IPS-18a (cell line): ENCODE results near the gene CUL1.

Source experiments
- H3K27ac ChIP-seq: one replicate; pipeline ENCODE4 v1.5.1; 2013; ENCODE audit warnings: low read length
- H3K27me3 ChIP-seq: one replicate; pipeline ENCODE4 v1.6.1; 2013; ENCODE audit warnings: mild to moderate bottlenecking, low read length; ENCODE audit not compliant: control insufficient read depth, insufficient read depth
- H3K36me3 ChIP-seq: one replicate; pipeline ENCODE4 v1.6.1; 2013; ENCODE audit warnings: low read depth, low read length; ENCODE audit not compliant: control insufficient read depth
- H3K4me1 ChIP-seq: one replicate; pipeline ENCODE4 v1.6.1; 2013; ENCODE audit warnings: low read depth, low read length; ENCODE audit not compliant: control insufficient read depth
- H3K4me3 ChIP-seq: one replicate; pipeline ENCODE4 v1.5.1; 2013; ENCODE audit warnings: low read length
- H3K9ac ChIP-seq: one replicate; pipeline ENCODE4 v1.6.1; 2013; ENCODE audit warnings: mild to moderate bottlenecking, low read length, moderate library complexity
- H3K9me3 ChIP-seq: one replicate; pipeline ENCODE4 v1.6.1; 2013; ENCODE audit warnings: low read depth, low read length; ENCODE audit not compliant: control insufficient read depth

Gene CUL1

DNA sequence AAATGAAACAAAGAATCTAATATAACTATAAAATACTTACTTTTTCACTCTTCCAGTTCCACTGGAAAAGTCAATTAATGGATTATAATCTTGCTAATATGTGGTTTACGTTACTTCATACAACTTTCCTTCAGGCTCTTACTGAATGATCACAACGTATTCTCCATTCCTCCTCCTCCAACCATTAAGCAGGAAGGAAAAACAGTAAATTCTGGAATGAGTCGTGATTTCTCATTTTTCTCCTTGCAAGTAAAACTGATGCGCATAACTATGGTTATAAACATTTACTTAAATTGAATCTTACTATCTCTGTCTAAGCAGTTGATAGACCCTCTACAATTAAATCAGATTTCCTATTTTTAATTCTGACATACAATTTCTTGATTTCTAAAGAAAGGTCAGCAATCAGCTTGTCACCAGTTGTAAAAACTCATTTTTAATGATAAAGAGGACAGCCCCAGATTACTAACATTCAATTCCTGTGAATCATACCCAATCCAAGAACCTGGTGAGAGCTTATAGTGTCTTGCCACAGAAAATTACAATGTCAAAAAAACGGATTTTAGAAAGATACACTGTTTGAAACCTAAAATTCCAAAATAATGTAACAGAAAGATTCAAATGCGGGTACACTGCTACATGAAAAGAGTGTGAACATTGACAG, 121.1 kb downstream of the CUL1 start:
- no peak overlapping the region for H3K4me3 ChIP-seq
- H3K36me3 ChIP-seq = peaks cover 54% of the 10 kb centered on the region
- H3K9ac ChIP-seq = no peak overlapping the region
- no peak overlapping the region for H3K27ac ChIP-seq
- H3K9me3 ChIP-seq = no peaks in the 10 kb centered on the region
- no peaks in the 10 kb centered on the region for H3K4me1 ChIP-seq
- no peaks in the 10 kb centered on the region for H3K27me3 ChIP-seq

DNA sequence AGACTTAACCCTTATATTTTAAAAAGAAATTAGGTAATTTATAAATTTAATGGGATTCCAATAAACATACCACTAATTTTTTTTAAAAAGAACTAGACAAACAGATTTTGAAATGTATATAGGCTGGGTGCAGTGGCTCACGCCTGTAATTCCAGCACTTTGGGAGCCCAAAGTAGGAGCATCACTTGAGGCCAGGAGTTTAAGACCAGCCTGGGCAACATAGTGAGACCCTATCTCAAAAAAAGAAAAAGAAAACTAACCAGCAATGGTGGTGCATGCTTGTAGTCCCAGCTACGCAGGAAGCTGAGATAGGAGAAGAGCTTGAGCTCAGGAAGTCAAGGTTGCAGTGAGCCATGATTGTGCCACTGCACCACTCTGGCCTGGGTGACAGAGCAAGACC, 122.7 kb downstream of the CUL1 start:
- no peak overlapping the region for H3K9ac ChIP-seq
- no peak overlapping the region for H3K4me3 ChIP-seq
- peaks cover 46% of the 10 kb centered on the region for H3K36me3 ChIP-seq
- no peaks in the 10 kb centered on the region for H3K4me1 ChIP-seq
- no peak overlapping the region for H3K27ac ChIP-seq
- no peaks in the 10 kb centered on the region for H3K9me3 ChIP-seq
- H3K27me3 ChIP-seq = no peaks in the 10 kb centered on the region

DNA sequence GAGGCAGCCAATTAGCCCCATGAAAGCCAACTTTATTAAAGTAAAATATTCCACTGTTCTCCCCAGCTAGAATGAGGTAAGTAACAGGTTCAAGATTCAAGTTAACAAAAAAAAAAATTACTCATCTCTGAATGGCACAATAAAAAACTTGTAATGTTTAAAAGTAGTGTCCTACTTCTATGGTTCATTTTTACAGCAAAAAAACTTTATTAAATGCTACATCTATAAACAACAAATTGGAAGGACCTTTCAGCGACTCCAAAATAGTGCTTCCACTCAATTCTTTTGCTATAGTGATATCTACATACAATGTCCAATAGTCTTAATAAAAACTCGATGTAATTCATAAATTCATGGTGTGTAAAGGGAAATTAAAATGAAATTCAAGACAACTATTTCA, 126.2 kb downstream of the CUL1 start:
- no peaks in the 10 kb centered on the region for H3K4me1 ChIP-seq
- H3K9me3 ChIP-seq = no peaks in the 10 kb centered on the region
- no peak overlapping the region for H3K9ac ChIP-seq
- H3K27me3 ChIP-seq = no peaks in the 10 kb centered on the region
- H3K27ac ChIP-seq = no peak overlapping the region
- H3K36me3 ChIP-seq = peaks cover 42% of the 10 kb centered on the region
- H3K4me3 ChIP-seq = no peak overlapping the region

DNA sequence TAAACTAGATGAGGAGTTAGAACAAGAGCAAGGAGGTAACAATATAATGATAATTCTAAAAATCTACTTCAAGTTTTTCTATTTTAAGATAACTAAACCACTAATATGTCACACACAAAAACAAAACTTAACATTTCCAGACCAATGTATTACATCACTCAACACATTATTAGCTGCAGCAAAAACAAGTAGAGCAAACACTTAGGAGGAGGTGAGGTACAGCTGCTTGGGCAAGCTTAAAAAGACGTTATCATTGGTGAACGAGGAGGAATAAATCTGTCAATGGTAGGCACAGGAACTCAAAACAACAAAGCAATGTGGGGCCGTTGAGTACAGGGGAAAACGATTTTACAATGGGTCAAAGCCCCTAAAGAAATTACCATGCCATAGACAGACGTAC, 126.6 kb downstream of the CUL1 start:
- Histone ChIP-seq H3K36me3 (peaks cover 45% of the 10 kb centered on the region), H3K4me1 (no peaks in the 10 kb centered on the region), H3K4me3 (no peak overlapping the region), H3K9me3 (no peaks in the 10 kb centered on the region), H3K9ac (no peak overlapping the region), H3K27me3 (no peaks in the 10 kb centered on the region), H3K27ac (no peak overlapping the region)

- H3K4me3 ChIP-seq = no peak overlapping the region
- no peaks in the 10 kb centered on the region for H3K4me1 ChIP-seq
- no peaks in the 10 kb centered on the region for H3K9me3 ChIP-seq
- H3K27ac ChIP-seq = no peak overlapping the region
- no peak overlapping the region for H3K9ac ChIP-seq
- H3K27me3 ChIP-seq = no peaks in the 10 kb centered on the region
- H3K36me3 ChIP-seq = peaks cover 53% of the 10 kb centered on the region
Measured at GRCh38 chr7:148828965-148829364, 130.3 kb downstream of the CUL1 start.

GRCh38 chr7:148830897-148831692, 132.4 kb downstream of the CUL1 start:
- H3K27me3 ChIP-seq = no peaks in the 10 kb centered on the region
- H3K4me1 ChIP-seq = no peaks in the 10 kb centered on the region
- H3K9ac ChIP-seq = no peak overlapping the region
- H3K9me3 ChIP-seq = no peaks in the 10 kb centered on the region
- H3K4me3 ChIP-seq = no peak overlapping the region
- H3K27ac ChIP-seq = no peak overlapping the region
- peaks cover 45% of the 10 kb centered on the region for H3K36me3 ChIP-seq

GRCh38 chr7:148831782-148832181, 133.1 kb downstream of the CUL1 start:
- no peaks in the 10 kb centered on the region for H3K27me3 ChIP-seq
- H3K27ac ChIP-seq = no peak overlapping the region
- H3K4me1 ChIP-seq = no peaks in the 10 kb centered on the region
- no peak overlapping the region for H3K4me3 ChIP-seq
- peaks cover 38% of the 10 kb centered on the region for H3K36me3 ChIP-seq
- H3K9ac ChIP-seq = no peak overlapping the region
- no peaks in the 10 kb centered on the region for H3K9me3 ChIP-seq

GRCh38 chr7:148834605-148835004, 135.9 kb downstream of the CUL1 start:
- H3K27me3 ChIP-seq = no peaks in the 10 kb centered on the region
- peaks cover 14% of the 10 kb centered on the region for H3K36me3 ChIP-seq
- H3K9me3 ChIP-seq = no peaks in the 10 kb centered on the region

DNA sequence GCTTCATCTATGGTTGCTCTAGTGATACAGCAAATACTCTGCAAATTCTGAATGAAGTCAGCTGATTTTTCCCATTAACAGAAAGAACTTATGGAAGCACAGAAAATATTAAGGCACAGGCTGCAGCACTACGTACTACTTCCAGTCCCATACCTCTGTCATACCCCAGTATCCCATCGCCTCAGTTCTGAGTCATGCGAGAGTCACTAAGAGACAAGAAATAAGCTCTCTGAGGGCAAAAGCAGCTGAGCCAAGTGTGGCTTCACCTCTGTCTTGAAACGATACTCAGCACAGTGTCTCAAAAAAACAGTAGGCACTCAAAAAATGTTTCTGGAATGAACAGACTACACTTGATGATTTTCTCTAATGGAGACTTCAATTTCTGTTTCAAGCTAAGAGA, 137.2 kb downstream of the CUL1 start:
- Histone ChIP-seq H3K4me3 (no peak overlapping the region), H3K4me1 (no peaks in the 10 kb centered on the region), H3K27ac (no peak overlapping the region), H3K9me3 (no peaks in the 10 kb centered on the region), H3K36me3 (peaks cover 6% of the 10 kb centered on the region), H3K9ac (no peak overlapping the region), H3K27me3 (no peaks in the 10 kb centered on the region)

More at GRCh38 chr7:148834605-148835004, 135.9 kb downstream of the CUL1 start:
- Histone ChIP-seq H3K4me1 (no peaks in the 10 kb centered on the region), H3K4me3 (no peak overlapping the region), H3K27ac (no peak overlapping the region), H3K9ac (no peak overlapping the region)

DNA sequence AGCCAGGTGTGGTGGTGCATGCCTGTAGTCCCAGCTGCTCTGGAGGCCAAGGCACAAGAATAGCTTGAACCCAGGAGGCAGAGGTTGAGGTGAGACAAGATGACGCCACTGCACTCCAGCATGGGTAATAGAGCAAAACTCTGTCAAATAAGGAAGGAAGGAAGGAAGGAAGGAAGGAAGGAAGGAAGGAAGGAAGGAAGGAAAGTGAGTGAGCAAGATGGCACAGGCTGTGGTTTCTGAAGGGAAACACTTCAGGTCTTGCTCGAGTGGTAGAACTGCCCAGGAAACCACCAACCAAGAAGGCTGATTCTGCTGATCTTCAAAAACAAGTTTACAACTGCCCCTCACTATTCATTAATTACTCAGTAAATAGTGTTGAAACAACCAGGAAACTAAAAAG, 140.2 kb downstream of the CUL1 start:
- H3K36me3 ChIP-seq = no peaks in the 10 kb centered on the region
- no peak overlapping the region for H3K27ac ChIP-seq
- H3K4me3 ChIP-seq = no peak overlapping the region
- H3K9ac ChIP-seq = no peak overlapping the region
- H3K9me3 ChIP-seq = no peaks in the 10 kb centered on the region
- no peaks in the 10 kb centered on the region for H3K27me3 ChIP-seq
- no peaks in the 10 kb centered on the region for H3K4me1 ChIP-seq

GRCh38 chr7:148847815-148848734, 149.4 kb downstream of the CUL1 start:
- no peak overlapping the region for H3K4me3 ChIP-seq
- peaks cover 3% of the 10 kb centered on the region for H3K36me3 ChIP-seq
- H3K27ac ChIP-seq = no peak overlapping the region
- no peak overlapping the region for H3K9ac ChIP-seq
- H3K4me1 ChIP-seq = peaks cover 34% of the 10 kb centered on the region
- H3K27me3 ChIP-seq = no peaks in the 10 kb centered on the region
- H3K9me3 ChIP-seq = no peaks in the 10 kb centered on the region
